Measurements from ENCODE around the gene VAT1. TPM values are rescaled to one million over a fixed set of nuclear protein-coding genes. Genes with fewer than 3 reads are reported as not detected.

The VAT1 gene
- total and polyA plus RNA-seq, 9 of the 15 experiments (the other 6 are each of a cell fraction or from before 2014, with no cell fraction given): 29.4 to 153 (median 66.7) TPM

- BruUV-seq (replicated peaks): no TSS peak
- ATAC-seq (no peak), DNase-seq (ENCODE audit: extremely low read depth in 1 of 4, low spot score in 3 of 4) (peak in 1 of 4 experiments; percentile 43), FAIRE-seq (no peak)
- Histone ChIP-seq H3K79me2 (ENCODE audit: control insufficient read depth, insufficient read depth, low read length) (peaks cover 12% of the 10 kb centered on the region; the same call in 2 of the 3 replicates), H3K27ac (ENCODE audit: extremely low read depth, low read depth, low read length) (no peak overlapping the region), H3K4me2 (ENCODE audit: insufficient read depth, low read length) (no peak overlapping the region), H3K4me1 (replicated peaks in 1 of 2; ENCODE audit: control insufficient read depth in 2 of 2, insufficient read depth in 2 of 2, low read length in 2 of 2) (peaks cover 5 to 56% of the 10 kb centered on the region in 2 experiments), H3K4me3 (no peak overlapping the region), H3K9me3 (replicated peaks; ENCODE audit: control insufficient read depth, insufficient read depth, low read depth, low read length) (no peaks in the 10 kb centered on the region), H3K9ac (ENCODE audit: insufficient read depth in 1 of 2, low read depth in 2 of 2, low read length in 2 of 2) (peak overlapping the region in 1 of 2 experiments; percentile 40; a peak in 1 of 4 replicates), H3K9me1 (ENCODE audit: control insufficient read depth, insufficient read depth, low read length) (no peaks in the 10 kb centered on the region), H3K27me3 (ENCODE audit: control insufficient read depth in 2 of 2, insufficient read depth in 2 of 2, low read length in 2 of 2) (no peaks in the 10 kb centered on the region), H4K20me1 (replicated peaks; ENCODE audit: control insufficient read depth, insufficient read depth, low read length) (no peaks in the 10 kb centered on the region), H3K36me3 (ENCODE audit: control insufficient read depth, insufficient read depth, low read length) (no peaks in the 10 kb centered on the region), H2AFZ (ENCODE audit: low read depth, low read length) (no peak overlapping the region)
- ChIA-PET POLR2A (interaction anchor here (1.0 kb wide), 1 partner anchor 63 kb away, joined by 3 read pairs; no protein-coding TSS in a partner anchor), CTCF (ENCODE audit: low intra/inter-chr PET ratio) (no interaction called here)
- in situ Hi-C loops (cut with MboI) (no loop called here), intact Hi-C loops (cut with micrococcal nuclease) (loop anchor here (2.0 kb wide), 1 partner anchor 99 kb away; the partner anchor contains the start of gene BRCA1)
- TF ChIP-seq JUND (IDR thresholded peaks at IDR 0.05; ENCODE audit: borderline replicate concordance, low read depth, low read length): 0 out of 2 replicates have a peak, but pooled peaks have one; percentile 12
- TF ChIP-seq JUND (tag; IDR thresholded peaks at IDR 0.05; ENCODE audit: borderline replicate concordance, low read depth, low read length): no peak
- no peak for TF ChIP-seq RBBP5 (IDR thresholded peaks at IDR 0.05; ENCODE audit: borderline replicate concordance, insufficient read depth, low read length, poor library complexity, severe bottlenecking)
- TF ChIP-seq MYNN (IDR thresholded peaks at IDR 0.05): 0 out of 2 replicates have a peak, but pooled peaks have one; percentile 59
- no peak for TF ChIP-seq MYNN (CRISPR knock-in tag; IDR thresholded peaks at IDR 0.05)
- WGBS (ENCODE audit: insufficient coverage, low coverage, missing lambda C conversion rate): 48% methylated on average over 14 of the region's 16 CpGs
Observed at GRCh38 chr17:43025766-43026537, 3.8 kb upstream of the VAT1 start.

Measured in K562 (cell line).